SU-DHL-6 (cell line): Measurements from ENCODE around the gene KLHL7.

Experiments used
- CTCF ChIP-seq: fragments of 200-600 bp; sonication (generic); IDR thresholded peaks from one replicate; pipeline ENCODE4 v1.5.1; 2017; ENCODE audit warnings: antibody characterized with exemption, mild to moderate bottlenecking, low read length, moderate library complexity; ENCODE audit not compliant: insufficient read depth, poor library complexity, severe bottlenecking
- EZH2phosphoT487 ChIP-seq: fragments of 200-600 bp; sonication (generic), shearing (Covaris generic); conservative IDR thresholded peaks from 2 replicates; pipeline ENCODE4 v1.6.1; 2018; ENCODE audit warnings: mild to moderate bottlenecking, antibody characterized with exemption, low read length, moderate library complexity, mixed read lengths

- TF ChIP-seq CTCF = no peak
- no peak for TF ChIP-seq EZH2phosphoT487
Measured at GRCh38 chr7:23204241-23204640, 98.7 kb downstream of the KLHL7 start.
